Activated T-cell treated with anti-CD3 and anti-CD28 coated beads for 4 hours (primary cell): ENCODE data around the gene RBM10.

Experiments used
- DNase-seq: peaks from one replicate; pipeline ENCODE4 v3.0.0-alpha.2; 2020

The RBM10 gene

DNA sequence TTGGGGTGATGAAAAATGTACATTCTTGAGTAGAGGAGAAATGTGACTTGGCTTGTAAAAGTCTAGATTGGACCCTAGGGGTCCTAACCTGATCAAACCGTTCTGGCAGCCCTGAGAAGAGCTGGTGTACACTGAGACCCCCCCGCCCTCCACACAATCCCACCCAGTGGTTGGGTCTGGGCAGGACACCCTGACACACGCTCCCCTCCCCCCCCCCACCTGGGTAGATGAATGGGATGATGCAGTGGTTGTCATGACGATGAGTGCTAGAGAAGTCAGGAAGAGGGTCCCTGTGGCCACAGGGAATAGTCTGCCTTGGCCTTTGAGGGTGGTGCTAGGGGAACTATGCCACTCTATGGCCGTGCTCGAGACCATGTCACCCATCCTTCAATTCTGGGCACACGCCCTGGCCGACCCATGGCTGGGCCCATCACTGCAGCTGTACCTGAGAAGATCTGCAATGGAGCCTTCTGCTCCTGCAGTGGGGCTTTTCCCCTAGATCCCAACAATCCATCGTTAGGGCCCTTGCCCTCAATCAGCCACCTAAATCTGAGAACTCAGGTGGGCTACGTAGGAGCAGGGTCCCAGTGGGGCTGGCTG lies 77.8 kb downstream of the RBM10 start:
- DNase-seq = no peak

DNA sequence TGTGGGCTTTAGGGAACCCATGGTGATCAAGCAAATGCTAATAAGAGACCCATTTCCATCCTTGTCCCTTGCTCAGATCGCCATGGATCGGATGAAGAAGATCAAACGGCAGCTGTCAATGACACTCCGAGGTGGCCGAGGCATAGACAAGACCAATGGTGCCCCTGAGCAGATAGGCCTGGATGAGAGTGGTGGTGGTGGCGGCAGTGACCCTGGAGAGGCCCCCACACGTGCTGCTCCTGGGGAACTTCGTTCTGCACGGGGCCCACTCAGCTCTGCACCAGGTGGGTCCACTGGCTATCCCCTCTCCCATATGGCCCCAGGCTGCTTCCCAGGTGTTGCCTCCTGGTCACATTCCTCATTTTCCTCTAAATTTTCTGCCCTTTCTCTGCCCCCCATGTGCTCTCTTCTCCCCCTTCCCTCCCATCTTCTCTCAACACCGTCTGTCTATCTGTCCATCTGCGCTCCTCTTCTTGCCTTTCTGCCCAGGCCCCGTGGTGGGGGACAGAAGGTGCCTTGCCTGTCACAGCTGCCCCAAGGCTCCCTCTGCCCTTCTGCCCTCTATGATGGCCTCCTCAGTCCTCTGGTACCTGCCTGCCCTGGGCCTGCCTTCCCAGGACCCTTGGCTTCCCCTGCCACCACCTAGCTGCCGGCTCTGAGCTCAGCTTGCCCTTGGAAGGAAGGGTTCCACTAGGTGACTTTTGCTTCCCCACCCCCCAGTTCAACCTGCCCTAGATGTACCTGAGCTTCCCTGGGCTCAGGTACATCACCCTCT lies 78.6 kb downstream of the RBM10 start:
- DNase-seq = no peak

DNA sequence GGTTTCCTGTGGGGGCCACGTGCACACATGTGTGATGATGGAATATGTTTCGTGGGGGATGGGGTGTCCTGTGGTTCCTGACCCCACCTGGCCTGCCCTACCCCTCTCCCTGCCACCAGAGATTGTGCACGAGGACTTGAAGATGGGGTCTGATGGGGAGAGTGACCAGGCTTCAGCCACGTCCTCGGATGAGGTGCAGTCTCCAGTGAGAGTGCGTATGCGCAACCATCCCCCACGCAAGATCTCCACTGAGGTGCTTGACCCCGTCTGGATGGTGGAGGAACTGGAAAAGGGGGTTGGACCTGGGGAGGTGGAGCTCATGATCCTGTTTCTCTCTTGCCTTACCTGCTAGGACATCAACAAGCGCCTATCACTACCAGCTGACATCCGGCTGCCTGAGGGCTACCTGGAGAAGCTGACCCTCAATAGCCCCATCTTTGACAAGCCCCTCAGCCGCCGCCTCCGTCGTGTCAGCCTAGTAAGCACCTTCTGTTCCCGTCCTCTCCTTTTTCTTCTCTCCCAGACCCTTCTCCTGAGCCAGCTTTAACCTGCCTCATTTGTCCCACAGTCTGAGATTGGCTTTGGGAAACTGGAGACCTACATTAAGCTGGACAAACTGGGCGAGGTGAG lies 79.4 kb downstream of the RBM10 start:
- no peak for DNase-seq

DNA sequence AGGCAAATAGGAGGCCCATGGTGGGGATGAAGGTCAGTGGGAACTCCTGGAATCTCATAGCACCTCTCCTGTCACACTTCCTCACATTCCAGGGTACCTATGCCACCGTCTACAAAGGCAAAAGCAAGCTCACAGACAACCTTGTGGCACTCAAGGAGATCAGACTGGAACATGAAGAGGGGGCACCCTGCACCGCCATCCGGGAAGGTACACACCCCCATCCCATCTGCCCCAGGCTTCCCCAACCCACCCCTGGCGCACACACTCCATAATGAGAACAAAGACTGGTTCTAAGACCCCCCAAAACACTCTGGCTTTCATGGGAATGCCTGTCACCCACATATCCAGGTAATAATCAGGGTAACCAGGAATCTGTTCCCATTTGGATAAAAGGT lies 79.9 kb downstream of the RBM10 start:
- no peak for DNase-seq

DNA sequence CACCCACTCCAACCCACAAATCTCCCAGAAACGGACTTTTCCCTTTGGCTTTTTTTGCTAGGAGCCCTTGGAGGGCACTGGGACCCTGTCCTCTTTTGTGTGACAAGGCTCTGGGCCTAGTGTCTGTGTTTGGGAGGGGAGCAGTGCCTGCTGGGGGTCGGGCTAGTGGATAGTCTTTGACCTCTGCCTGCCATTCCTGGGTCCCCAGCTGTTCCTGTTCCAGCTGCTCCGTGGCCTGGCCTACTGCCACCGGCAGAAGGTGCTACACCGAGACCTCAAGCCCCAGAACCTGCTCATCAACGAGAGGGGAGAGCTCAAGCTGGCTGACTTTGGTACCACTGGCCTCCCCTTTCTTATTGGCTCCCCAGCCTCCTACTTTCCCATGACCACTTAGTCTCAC lies 81.0 kb downstream of the RBM10 start:
- DNase-seq = no peak

DNA sequence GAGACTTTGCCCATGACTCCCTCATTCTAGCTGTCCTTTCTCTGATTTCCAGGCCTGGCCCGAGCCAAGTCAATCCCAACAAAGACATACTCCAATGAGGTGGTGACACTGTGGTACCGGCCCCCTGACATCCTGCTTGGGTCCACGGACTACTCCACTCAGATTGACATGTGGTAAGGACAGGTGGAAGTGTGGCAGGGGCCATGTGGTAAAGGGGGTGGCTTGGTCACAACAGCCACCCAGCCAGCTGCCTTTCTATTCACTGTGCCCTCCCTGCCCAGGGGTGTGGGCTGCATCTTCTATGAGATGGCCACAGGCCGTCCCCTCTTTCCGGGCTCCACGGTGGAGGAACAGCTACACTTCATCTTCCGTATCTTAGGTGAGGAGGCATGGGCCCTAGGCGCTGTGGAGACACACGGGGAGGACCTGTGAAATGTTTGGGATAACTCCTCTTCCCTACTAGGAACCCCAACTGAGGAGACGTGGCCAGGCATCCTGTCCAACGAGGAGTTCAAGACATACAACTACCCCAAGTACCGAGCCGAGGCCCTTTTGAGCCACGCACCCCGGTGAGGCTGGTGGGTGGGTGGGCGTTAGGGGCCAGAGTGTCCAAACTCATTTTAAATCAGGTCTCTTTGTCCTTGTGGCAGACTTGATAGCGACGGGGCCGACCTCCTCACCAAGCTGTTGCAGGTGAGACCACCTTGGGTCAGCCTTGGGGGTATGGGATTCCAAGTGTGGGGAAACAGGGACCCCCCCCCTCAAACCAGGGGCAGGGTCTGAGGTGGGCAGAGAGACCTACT lies 81.7 kb downstream of the RBM10 start:
- no peak for DNase-seq

DNA sequence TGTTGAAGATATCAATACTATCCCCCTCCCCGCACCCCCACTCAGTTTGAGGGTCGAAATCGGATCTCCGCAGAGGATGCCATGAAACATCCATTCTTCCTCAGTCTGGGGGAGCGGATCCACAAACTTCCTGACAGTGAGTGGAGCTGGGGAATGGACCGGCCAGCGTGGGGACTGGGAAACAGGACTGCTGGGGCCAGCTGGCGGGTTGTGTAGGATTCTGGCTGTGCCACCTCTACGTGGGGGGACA lies 82.2 kb downstream of the RBM10 start:
- DNase-seq = no peak

DNA sequence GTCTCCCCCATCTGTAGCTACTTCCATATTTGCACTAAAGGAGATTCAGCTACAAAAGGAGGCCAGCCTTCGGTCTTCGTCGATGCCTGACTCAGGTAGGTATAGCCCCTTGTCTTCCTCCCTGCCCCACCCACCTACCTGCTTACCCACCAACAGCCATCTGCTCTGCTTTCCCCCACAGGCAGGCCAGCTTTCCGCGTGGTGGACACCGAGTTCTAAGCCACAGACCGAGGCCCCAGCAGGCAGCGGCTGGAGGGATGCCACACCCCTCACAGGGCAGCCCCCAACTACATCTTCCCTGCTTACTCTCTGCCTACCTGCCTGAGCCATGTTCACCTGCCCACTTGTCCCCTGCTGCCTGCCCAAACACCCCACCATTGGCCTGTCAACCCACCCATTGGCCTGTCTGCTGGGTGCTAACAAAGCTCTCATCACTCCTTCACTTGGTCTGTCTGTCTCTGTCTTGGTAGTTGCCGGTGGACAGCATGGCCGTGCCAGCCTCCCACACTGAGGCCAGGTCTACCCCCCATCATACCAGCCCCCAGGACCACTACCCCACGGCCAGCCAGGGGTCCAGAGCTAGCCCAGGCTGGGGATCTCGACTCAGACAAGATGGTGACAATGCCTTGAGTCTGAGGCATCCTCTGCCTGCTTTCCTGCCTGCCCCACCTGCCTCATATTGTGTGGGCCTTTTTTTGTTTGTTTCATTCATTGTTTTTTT lies 83.7 kb downstream of the RBM10 start:
- DNase-seq = no peak

DNA sequence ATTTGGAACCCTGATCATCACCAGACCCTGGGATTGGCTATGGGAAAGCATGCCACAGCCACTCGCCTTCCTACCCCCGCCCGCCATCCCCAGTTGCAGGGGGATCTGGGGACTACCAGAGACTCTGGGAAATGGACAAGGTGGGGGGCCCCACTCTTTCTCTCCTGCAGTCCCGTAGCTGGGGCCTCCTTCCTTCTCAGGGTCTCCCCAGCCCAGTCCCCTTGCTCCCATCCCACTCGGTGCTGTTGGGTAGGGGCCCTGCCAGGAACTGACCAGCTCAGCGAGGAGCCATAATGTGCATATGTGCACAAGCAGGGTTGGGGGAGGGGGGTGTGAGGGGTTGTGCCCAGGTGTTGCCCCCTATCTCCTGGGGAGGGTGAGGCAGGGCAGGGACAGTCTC lies 84.4 kb downstream of the RBM10 start:
- no peak for DNase-seq

DNA sequence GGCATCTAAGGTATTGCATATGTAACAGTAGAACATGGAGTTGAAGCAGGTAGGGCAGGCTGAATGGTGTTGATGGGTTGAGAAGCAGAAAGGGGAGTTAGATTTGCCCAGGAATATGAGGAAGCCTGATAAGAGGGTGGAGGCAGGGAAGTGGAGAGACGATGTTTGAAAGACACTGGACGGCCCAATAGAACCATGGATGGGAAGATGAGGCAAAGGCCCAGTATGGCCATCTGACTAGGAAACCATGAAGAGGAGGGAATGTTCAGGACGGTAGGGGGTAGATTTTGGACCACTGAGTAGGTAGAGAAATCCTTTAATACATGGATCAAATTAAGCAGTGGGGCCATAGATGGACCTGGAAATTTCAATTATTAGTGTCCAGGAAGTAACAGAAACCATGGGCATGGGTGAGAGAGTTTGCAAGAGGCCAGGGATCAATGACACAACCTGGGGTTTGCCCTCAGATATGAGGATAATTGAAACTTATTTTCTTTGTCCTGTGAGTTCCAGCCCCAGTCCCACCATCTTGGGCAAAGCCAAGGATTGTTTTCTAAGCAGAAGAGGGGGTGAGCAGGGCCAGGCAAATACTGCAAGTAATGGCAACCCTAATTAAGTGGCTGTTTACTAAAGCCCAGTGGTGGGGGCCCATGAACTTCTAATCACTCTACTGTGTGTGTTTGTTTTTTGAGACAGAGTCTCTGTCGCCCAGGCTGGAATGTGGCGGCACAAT lies 85.3 kb downstream of the RBM10 start:
- no peak for DNase-seq

DNA sequence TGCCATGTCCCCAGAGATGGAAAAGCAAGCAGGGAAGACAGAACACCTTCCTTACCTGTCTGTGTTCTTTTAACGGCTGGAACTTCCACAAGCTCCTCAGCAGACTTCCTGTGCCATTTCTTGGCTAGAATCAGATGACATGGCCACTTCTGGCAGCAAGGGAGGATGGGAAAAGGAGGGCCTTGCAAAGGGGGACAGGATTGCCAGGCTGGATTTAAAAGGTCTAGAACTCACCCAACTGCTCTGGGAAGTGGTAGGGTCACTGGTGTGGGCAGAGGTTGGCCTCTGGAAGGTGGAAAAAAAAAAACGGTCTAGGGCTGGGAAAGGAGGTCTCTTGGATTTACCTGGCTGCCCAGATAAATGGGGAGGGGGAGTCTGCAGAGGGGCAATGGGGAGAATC lies 86.1 kb downstream of the RBM10 start:
- DNase-seq = no peak

DNA sequence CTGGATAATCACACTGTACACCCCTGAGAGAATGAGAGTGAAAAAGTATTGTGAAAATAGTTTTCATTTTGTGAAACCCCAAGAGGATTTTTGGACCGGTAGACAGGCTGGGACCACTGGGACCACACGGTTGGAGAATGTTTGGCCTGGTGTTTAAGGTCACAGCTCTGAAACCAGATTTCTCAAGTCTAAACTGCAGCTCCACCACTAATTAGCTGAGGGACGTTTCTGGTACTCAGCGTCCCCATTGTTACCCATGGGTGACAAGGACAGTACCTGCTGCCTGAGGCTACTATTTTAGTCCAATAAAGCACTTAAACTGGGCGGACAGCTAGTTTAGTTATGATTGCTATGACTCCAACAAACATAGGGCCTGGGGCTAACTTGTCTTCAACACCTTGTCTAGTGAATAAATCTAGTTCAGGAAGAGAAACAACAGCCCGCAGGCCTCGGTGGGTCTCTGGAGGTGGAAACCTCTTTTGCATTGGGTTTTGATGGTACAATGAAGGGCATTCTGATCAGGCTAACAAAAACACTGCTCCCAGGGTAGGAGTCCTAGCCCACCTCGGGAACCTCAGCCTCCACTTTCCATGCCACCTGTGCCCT lies 87.3 kb downstream of the RBM10 start:
- no peak for DNase-seq

DNA sequence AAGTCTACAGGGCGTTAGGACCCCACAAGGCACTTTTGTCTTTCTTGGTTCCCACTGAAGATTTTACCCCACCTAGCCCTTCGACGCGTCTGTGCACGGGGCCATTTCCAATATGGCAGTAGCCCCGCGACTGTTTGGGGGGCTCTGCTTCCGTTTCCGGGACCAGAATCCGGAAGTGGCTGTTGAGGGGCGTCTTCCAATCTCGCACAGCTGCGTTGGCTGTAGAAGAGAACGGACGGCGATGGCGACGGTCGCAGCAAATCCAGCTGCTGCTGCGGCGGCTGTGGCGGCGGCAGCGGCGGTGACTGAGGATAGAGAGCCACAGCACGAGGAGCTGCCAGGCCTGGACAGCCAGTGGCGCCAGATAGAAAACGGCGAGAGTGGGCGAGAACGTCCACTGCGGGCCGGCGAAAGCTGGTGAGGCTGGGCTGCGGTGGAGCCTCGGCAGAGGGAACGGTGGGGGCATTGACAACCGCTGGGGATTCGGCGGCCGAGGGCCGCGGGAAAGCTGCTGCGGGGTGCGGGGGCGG lies 87.8 kb downstream of the RBM10 start, which contains the start of gene USP11:
TSS of gene USP11 (plus strand) at position 207 of the 530 bp plus-strand sequence. CDS start at position 242, 35 bp downstream.
- peak; percentile 18 for DNase-seq

DNA sequence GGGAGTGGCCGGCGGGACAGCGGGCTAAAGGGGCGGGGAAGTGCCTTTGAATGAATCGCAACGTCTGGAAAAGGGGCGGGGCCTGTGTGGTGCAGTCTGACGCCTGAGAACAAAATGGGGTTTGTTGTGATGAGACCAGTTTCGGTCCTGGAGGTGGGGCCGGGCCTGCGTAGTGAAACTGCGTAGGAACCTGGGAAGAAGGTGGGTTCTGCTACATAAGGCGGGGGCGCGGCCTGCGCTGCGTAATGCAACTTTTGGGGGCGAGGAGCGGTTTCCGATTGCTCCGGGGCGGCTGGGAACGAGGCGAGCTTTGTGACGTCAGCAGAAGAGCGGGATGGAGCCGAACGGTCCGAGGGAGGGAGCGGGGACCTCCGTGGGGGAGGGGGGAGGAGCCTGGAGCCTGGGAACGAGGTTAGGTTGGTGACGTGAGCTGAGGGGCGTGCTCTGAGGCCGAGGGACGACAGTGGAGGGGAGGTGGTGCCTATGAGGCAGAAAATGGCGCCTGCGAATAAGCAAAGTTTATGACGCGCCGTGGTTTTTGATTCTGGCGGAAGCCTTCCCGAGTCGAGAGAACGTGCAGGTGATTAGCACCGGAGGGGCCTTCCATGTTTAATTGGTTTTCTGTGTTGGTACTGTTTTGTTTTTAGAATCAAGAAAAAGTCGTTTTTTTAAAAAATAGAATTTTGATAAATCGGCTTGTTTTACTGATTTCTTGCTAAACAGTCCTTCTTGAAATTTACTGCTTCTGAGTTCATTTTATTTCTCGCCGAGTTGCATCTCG lies 88.5 kb downstream of the RBM10 start:
- DNase-seq = peak; percentile 87

DNA sequence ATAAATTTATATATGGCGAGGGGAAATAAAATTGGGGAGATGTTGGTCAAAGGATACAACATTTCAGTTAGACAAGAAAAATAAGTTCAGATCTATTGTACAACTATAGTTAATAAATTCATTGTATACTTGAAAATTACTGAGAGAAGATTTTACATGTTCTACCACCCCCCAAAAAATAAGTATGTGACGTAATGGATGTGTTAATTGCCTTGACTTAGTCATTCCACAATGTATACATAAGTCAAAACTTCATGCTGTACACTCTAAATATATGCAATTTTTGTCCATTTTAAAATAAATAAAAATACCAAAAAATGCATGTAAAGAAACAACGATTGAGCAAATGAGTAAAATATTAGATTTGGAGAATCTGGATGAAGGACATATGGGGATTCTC lies 89.6 kb downstream of the RBM10 start:
- DNase-seq = no peak

DNA sequence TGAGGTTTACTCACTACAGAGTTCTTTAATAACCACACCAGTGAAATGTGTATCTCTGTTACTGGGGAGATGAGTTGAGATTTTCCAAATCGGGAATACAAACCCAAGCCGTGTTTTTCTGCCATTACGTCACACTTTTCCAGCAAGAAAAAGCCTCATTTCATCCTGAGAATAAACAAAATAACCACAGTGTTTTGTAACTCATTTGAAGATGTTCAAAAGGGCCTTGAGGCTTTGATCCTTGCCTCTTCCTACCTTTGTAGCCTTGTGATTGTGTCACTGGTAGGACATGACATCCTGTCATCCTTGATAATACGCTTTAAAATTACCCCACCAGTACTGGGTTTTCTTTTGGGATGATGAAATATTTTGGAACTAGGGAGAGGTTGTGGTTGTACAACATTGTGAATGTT lies 90.7 kb downstream of the RBM10 start:
- no peak for DNase-seq
